ENCODE data around the gene HDAC4.

Gene HDAC4

DNA sequence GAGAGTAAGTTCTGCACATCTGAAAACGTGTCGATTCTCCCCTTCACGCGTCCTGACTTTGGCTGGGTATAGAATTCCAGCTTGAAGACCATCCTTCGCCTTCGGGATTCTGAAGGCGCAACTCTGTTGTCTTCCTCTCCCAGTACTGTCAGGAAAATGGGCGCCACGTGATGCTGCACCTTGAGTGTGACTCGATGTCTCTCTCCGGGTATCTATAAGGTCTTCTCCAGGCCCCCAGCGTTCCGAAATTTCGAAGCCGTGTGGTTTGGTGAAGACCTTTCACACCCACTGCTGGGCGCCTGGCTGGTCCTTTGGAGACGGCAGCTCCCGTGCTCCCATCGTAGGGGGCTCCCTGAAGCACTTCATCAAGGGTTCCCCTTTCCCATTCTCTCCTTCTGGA lies 203.7 kb downstream of the HDAC4 start:
- no peak for FAIRE-seq

GRCh38 chr2:239196474-239197021 lies 204.3 kb downstream of the HDAC4 start:
- DNase-seq (ENCODE audit: insufficient read length, low spot score) (no peak), FAIRE-seq (no peak)

More for the DNA sequence above, 203.7 kb downstream of the HDAC4 start:
- DNase-seq (ENCODE audit: insufficient read length, low spot score), result no peak

DNA sequence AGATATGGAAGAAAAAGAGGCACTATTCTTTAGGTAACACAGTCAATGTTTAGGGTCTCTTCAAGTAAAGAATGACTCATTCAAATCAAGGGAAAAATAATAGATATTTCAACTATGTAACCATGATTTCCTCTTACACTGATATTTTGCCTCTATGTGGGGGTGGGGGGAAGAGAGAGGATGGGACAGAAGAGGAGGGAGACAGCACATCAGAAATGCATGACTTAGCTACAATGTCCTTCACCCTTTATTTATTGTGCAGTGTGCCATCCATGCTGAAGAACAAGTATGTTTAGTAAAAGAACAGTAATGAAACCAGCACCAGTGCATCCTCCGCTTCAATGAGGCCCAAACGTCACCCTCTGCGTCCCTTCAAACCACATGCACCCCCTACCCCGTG lies 204.8 kb downstream of the HDAC4 start:
- FAIRE-seq (no peak), DNase-seq (ENCODE audit: insufficient read length, low spot score) (no peak)

DNA sequence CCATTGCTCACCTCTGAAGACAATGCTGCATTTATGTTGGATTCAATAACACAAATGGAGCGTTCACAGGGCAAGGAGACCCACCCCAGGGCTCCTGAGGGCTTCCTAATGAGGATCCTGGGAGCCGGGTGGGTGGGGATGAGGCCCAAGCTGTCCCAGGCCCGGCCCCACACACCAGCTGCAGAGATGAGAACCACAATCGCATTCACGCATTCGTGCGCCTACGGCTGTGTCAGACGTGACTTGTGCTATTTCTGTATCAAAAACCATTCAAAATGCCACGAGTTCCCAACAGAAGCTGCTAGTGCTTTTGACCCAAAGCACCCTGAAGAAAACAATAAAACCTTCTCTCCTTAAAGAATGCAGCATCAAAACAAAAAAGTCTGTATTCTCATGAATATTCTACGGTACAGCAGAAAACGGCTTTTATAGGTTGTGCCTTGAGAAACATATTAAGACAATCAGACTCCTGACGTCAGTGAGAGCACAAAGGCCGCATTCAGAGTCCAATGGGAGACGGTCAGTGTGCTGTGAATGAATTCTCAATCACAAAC lies 205.4 kb downstream of the HDAC4 start:
- no peak for FAIRE-seq
- no peak for DNase-seq (ENCODE audit: insufficient read length, low spot score)

DNA sequence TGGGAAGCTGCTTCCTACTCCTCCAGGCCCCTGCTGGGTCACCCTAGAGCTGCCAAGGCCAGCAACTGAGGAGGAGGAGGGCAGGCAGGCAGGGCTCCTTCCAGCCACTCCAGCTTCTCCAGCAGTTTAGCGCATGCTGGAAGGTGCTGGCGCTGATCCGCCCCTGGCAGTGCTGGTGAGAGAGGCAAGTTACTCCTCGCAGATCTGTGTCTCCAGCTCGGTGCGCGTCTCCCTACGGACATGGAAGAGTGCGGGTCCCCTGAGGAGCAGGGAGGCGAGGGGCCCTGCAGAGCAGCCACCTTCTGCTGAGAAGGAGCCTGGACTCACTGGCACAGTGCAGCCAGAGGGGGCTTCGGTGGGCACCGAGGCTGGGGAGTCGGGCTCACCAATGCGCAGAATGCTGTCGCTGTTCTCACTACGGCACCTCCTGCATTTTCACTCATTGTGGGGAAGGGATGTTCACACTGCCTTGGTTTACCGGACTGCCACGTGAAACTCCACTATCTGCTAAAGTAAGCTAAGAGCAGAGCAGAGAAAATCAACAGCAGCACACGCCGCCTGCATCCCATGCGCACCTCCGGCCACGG lies 206.0 kb downstream of the HDAC4 start:
- DNase-seq (ENCODE audit: insufficient read length, low spot score) (no peak), FAIRE-seq (no peak)

GRCh38 chr2:239193925-239194677 lies 206.7 kb downstream of the HDAC4 start:
- FAIRE-seq (no peak), DNase-seq (ENCODE audit: insufficient read length, low spot score) (no peak)

DNA sequence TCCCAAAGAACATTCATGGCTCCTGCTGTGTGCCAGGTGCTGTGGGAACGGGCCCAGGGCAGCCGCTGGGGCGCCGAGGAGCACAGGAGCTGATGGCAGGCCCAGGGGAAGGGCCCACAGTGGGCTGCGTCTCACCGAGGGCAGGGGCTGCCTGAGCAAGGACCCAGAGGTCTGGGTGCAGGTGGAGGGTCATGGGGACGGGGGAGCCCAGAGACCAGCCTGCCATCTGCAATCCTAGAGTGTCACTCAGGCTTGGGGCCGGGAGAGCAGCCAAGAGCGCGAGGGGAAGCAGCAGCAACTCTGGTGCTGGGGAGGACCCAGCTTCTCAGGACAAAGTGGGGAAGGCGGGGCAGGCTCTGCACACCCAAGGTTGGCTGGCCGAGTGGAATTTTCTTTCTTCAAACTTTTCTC lies 207.4 kb downstream of the HDAC4 start:
- FAIRE-seq, result no peak
- DNase-seq (ENCODE audit: insufficient read length, low spot score), result no peak

- no peak for FAIRE-seq
These were observed 207.8 kb downstream of the HDAC4 start for GRCh38 chr2:239192975-239193374.

GRCh38 chr2:239192456-239192855 lies 208.4 kb downstream of the HDAC4 start:
- FAIRE-seq (no peak), DNase-seq (ENCODE audit: insufficient read length, low spot score) (no peak)

More at GRCh38 chr2:239192975-239193374, 207.8 kb downstream of the HDAC4 start:
- DNase-seq (ENCODE audit: insufficient read length, low spot score), result no peak

GRCh38 chr2:239190921-239191885 lies 209.6 kb downstream of the HDAC4 start:
- FAIRE-seq, result no peak

GRCh38 chr2:239190361-239190760 lies 210.5 kb downstream of the HDAC4 start:
- FAIRE-seq, result no peak

More at GRCh38 chr2:239190921-239191885, 209.6 kb downstream of the HDAC4 start:
- DNase-seq (ENCODE audit: insufficient read length, low spot score), result no peak

DNA sequence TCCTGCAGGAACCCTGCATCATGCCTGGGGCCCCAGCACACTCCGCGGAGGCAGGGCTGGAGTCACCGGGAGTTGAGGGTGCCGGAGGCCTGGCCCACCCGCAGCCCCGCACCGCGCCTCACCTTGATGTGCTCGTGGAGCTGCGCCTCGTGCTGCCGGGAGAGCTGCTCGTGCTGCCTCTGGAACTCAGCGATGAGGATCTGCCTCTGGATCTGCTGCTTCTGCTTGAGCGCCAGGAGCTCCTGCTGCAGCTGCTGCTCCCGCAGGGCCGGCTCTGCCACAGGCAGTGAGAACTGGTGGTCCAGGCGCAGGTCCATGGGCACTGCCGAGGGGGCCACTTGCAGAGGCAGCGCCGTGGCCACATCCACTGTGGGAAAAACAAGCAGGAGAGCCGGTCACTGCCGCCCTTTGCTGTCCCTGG lies 211.1 kb downstream of the HDAC4 start:
- FAIRE-seq, result no peak
- no peak for DNase-seq (ENCODE audit: insufficient read length, low spot score)

More at GRCh38 chr2:239190361-239190760, 210.5 kb downstream of the HDAC4 start:
- no peak for DNase-seq (ENCODE audit: insufficient read length, low spot score)

- FAIRE-seq (no peak), DNase-seq (ENCODE audit: insufficient read length, low spot score) (no peak)
These were observed 212.3 kb downstream of the HDAC4 start for GRCh38 chr2:239188536-239188935.

- DNase-seq (ENCODE audit: insufficient read length, low spot score), result no peak
- FAIRE-seq, result no peak
These were observed 213.2 kb downstream of the HDAC4 start for GRCh38 chr2:239187464-239188253.

GRCh38 chr2:239186516-239187357 lies 214.1 kb downstream of the HDAC4 start:
- DNase-seq (ENCODE audit: insufficient read length, low spot score), result no peak
- no peak for FAIRE-seq

DNA sequence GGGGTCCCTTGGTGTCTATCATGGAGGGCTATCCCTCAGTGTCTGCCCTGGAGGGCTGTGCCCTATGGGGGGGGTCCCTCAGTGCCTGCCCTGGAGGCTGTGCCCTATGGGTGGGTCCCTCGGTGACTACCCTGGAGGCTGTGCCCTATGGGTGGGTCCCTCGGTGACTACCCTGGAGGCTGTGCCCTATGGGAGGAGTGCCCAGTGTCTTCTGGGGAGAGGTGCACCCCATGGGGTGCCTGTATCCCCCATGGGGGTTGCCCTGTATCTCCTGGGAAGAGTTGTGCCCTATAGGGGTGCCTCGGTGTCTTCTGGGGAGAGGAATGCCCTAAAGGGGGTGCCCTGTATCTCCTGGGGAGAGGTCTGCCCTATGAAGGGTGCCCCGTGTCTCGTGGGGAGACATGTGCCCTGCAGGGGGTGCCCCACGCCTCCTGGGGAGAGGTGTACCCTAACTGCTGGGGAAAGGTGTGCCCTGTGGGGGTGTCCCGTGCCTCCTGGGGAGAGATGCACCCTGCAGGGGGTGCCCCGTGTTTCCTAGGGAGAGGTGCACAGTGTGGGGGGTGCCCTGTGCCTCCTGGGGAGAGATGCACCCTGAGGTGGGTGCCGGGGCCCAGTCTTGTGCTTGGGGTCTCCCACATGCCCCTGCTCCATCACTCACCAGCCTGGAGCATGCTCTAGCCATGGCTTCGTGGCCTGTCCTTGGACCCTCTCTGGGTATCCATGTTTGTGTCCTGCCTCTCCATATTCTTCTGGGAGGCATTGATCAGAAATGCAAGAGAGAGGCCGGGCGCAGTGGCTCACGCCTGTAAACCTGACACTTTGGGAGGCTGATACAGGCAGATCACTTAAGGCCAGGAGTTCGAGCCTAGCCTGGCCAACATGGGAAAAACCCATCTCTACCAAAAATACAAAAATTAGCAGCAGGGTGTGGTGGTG lies 215.6 kb downstream of the HDAC4 start:
- no peak for DNase-seq (ENCODE audit: insufficient read length, low spot score)
- no peak for FAIRE-seq

DNA sequence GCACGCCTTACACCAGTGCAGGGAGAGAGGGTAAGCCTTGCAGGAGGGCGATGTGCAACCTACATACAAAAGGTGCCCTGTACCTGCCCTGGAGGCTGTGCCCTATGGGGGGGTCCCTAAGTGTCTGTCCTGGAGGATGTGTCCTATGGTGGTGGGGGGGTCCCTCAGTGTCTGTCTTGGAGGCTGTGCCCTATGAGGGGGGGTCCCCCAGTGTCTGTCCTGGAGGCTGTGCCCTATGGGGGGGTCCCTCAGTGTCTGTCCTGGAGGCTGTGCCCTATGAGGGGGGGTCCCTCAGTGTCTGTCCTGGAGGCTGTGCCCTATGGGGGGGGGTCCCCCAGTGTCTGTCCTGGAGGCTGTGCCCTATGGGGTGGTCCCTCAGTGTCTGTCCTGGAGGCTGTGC lies 216.6 kb downstream of the HDAC4 start:
- FAIRE-seq, result no peak
- DNase-seq (ENCODE audit: insufficient read length, low spot score), result no peak

Measured in GM19239 (cell line).